Upper lobe of left lung (tissue), 6 donors: ENCODE data around the gene CYP26B1. TPM values are rescaled to one million over a fixed set of nuclear protein-coding genes. Genes with fewer than 3 reads are reported as not detected.
A peak's percentile ranks its signal among the peaks of the same experiment; 100 is the strongest.

Experiments used
- ATAC-seq, 2 donors: fragments of 200-7000 bp; cut with Tn5 transposase; one replicate each; pipeline ENCODE4 v1.9.1; 2022; ENCODE audit warnings: mild to moderate bottlenecking in 2 of 2, moderate library complexity in 2 of 2; ENCODE audit not compliant: low FRiP score in 2 of 2
- DNase-seq, 2 donors: peaks; one replicate each; pipeline ENCODE4 v3.0.0-alpha.2; 2019 to 2020
- H3K27ac ChIP-seq, 4 donors: fragments of 200-600 bp; sonication (generic); one replicate each; pipeline ENCODE4 v1.5.1; 2016 to 2019
- H3K27me3 ChIP-seq, 4 donors: fragments of 200-600 bp; sonication (generic); one replicate each; pipeline ENCODE4 v1.5.1; 2017 to 2019
- H3K36me3 ChIP-seq, 4 donors: fragments of 200-600 bp; sonication (generic); one replicate each; pipeline ENCODE4 v1.5.1; 2016 to 2019
- H3K4me1 ChIP-seq, 4 donors: fragments of 200-600 bp; sonication (generic); one replicate each; pipeline ENCODE4 v1.5.1; 2018 to 2019
- H3K4me3 ChIP-seq, 4 donors: fragments of 200-600 bp; sonication (generic); one replicate each; pipeline ENCODE4 v1.5.1; 2017 to 2019; ENCODE audit warnings: mild to moderate bottlenecking in 2 of 4, moderate library complexity in 1 of 4
- H3K9me3 ChIP-seq, 4 donors: fragments of 200-600 bp; sonication (generic); one replicate each; pipeline ENCODE4 v1.5.1; 2018 to 2019
- EP300 ChIP-seq, 4 donors: sonication (generic); formaldehyde crosslinking; IDR thresholded peaks; one replicate each; pipeline ENCODE4 v1.5.1; 2017; ENCODE audit warnings: antibody characterized with exemption in 4 of 4, control low read depth in 2 of 4
- POLR2A ChIP-seq, 4 donors: fragments of 450-650 bp; IDR thresholded peaks; one replicate each; pipeline ENCODE4 v1.5.1; 2016 to 2017; ENCODE audit warnings: antibody characterized with exemption in 4 of 4, mild to moderate bottlenecking in 2 of 4
- POLR2AphosphoS5 ChIP-seq, 2 donors: sonication (generic); formaldehyde crosslinking; IDR thresholded peaks; one replicate each; pipeline ENCODE4 v1.5.1; 2017; ENCODE audit warnings: antibody characterized with exemption in 2 of 2
- WGBS, 2 donors: methylation state at CpG; one replicate each; pipeline ENCODE4 v1.1.5; 2017 to 2018; 5-methylcytosine and 5-hydroxymethylcytosine counted together
- total RNA-seq, 6 donors: library from RNA; depleted of rRNA in 4 of 6; stranded (reverse); fragments of >200 nt in 4 of 6; gene quantifications; one replicate each; pipeline versions ENCODE4 v1.1.0 to v1.2.1, GENCODE V29; 2016 to 2021
- TF ChIP-seq, protein P1 (sequence below), 6 experiments: fragments of 450-650 bp in 4 of 6; fragments of 200-600 bp in 2 of 6; sonication (generic) in 2 of 6; IDR thresholded peaks; one replicate each; pipeline ENCODE4 v1.5.1; 2016 to 2019; ENCODE audit warnings: antibody characterized with exemption in 6 of 6
- donor health status: DM: no; HTN: no; CAD: no; lungs with moderate emphysema.
- donor health status: DM: no; HTN: yes; CAD: no; lungs with severe emphysema.

The CYP26B1 gene
- total RNA-seq, 6 donors from 2014 or later: 0.89 to 4.8 (median 4.5) TPM; not detected in 1

DNA sequence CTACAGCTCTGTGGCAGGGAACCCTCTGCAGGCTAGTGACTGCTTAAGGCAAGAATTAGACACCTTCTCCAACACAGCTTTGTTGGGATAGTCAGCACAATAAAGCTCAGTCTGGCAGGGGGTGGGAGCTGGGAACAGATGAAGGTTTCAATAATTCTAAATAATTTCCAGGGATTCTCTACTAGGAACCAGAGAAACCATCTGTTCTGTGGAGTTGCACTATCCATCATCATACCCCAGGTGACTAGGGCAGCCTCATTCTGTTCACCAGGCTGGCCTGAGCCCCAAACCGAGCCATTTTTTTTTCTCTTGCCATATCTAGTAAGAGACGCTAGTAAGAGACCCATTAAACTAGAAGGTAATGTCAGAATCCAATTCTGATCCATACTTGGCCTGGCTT lies 35.8 kb upstream of the CYP26B1 start:
- Histone ChIP-seq H3K27me3 (no peaks in the 10 kb centered on the region), H3K4me1 (no peaks in the 10 kb centered on the region), H3K9me3 (no peaks in the 10 kb centered on the region), H3K4me3 (no peak overlapping the region), H3K36me3 (peaks cover 0 to 13% (median 6%) of the 10 kb centered on the region in 4 donors), H3K27ac (no peak overlapping the region)
- ATAC-seq (no peak), DNase-seq (no peak)
- WGBS, 2 donors: 88 to 93% methylated on average over 2 of the region's 2 CpGs
- TF ChIP-seq, protein P1, sequence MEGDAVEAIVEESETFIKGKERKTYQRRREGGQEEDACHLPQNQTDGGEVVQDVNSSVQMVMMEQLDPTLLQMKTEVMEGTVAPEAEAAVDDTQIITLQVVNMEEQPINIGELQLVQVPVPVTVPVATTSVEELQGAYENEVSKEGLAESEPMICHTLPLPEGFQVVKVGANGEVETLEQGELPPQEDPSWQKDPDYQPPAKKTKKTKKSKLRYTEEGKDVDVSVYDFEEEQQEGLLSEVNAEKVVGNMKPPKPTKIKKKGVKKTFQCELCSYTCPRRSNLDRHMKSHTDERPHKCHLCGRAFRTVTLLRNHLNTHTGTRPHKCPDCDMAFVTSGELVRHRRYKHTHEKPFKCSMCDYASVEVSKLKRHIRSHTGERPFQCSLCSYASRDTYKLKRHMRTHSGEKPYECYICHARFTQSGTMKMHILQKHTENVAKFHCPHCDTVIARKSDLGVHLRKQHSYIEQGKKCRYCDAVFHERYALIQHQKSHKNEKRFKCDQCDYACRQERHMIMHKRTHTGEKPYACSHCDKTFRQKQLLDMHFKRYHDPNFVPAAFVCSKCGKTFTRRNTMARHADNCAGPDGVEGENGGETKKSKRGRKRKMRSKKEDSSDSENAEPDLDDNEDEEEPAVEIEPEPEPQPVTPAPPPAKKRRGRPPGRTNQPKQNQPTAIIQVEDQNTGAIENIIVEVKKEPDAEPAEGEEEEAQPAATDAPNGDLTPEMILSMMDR (IDR thresholded peaks at IDR 0.05): no peak

DNA sequence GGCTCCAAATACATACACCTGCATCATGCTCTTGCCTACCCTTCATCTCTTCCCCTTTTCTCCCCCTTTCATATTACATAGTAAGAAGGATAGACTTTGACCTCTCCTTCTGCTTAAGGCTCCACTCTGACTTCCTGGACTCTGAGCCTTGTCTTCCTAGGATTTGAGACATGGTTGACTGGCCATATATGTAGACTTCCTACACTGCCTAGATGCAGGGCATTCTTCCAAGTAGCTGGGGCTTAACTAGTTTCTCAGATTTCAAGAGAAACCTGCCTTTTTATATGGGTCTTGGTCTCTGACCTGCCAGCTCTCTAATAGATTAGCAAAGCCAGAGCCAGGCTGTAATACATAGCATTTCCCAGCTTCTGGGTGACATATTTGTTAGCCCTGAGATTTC lies 35.4 kb upstream of the CYP26B1 start:
- Histone ChIP-seq H3K9me3 (no peaks in the 10 kb centered on the region), H3K4me1 (no peaks in the 10 kb centered on the region), H3K27ac (no peak overlapping the region), H3K27me3 (no peaks in the 10 kb centered on the region), H3K36me3 (peaks cover 0 to 17% (median 8%) of the 10 kb centered on the region in 4 donors), H3K4me3 (no peak overlapping the region)
- DNase-seq (no peak), ATAC-seq (no peak)
- TF ChIP-seq EP300 (IDR thresholded peaks at IDR 0.05) (no peak), POLR2AphosphoS5 (IDR thresholded peaks at IDR 0.05) (no peak), POLR2A (IDR thresholded peaks at IDR 0.05) (no peak)
- TF ChIP-seq, protein P1 (IDR thresholded peaks at IDR 0.05): no peak

DNA sequence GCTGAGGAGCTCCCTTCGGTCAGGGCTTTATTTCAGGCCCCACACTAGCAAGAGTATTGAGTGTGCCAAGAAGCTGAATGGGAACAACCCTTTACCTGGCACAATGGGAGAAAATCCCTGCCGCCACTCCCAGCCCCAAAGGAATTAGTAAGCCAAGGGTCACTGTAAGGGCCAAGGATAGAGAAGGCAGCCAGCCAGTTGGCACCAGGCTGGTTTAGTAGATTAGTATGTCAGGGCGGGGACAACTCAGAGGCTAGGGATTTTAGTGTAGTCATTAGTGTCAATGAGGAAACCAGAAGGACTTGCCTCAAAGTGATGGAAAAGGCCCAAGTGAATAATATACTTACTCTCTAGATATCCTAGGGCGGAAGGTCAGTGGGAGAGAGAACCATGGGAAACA lies 34.9 kb upstream of the CYP26B1 start:
- Histone ChIP-seq H3K4me1 (no peaks in the 10 kb centered on the region), H3K27me3 (no peaks in the 10 kb centered on the region), H3K36me3 (peaks cover 0 to 22% (median 9%) of the 10 kb centered on the region in 4 donors), H3K4me3 (no peak overlapping the region), H3K27ac (no peak overlapping the region), H3K9me3 (no peaks in the 10 kb centered on the region)
- ATAC-seq (peak in 1 of 2 donors; percentile 26), DNase-seq (no peak)
- WGBS, 2 donors: 87 to 90% methylated on average over 4 of the region's 4 CpGs
- TF ChIP-seq, protein P1 (IDR thresholded peaks at IDR 0.05): no peak
- no peak for TF ChIP-seq POLR2A (IDR thresholded peaks at IDR 0.05)
- TF ChIP-seq POLR2AphosphoS5 (IDR thresholded peaks at IDR 0.05): no peak
- TF ChIP-seq EP300 (IDR thresholded peaks at IDR 0.05): no peak

DNA sequence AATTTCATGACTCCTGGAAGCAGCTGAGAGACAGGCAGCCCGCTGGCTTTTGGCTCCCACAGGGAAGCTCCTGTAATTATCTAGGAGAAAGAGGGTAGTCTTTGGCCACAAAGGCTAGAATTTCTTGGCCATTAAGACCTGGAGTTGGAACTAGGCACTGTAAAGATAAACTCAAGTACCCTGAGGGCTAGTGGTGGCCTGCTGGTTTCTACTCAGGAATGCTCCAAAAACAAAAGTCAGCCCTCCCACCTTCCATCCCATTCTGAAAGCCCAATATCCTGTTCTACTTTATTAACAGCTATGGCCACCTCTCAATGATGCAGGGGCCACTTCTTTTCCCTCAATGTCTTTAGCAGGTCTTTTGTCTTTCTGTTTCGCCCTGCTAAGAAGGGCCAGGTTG lies 34.0 kb upstream of the CYP26B1 start:
- no peak for DNase-seq
- H3K27ac ChIP-seq: no peak overlapping the region
- H3K9me3 ChIP-seq: no peaks in the 10 kb centered on the region
- WGBS, 2 donors: 93 to 100% methylated on average over 2 of the region's 2 CpGs
- peaks cover 0 to 28% (median 9%) of the 10 kb centered on the region in 4 donors for H3K36me3 ChIP-seq
- H3K4me3 ChIP-seq: no peak overlapping the region
- TF ChIP-seq POLR2A (IDR thresholded peaks at IDR 0.05): no peak
- TF ChIP-seq POLR2AphosphoS5 (IDR thresholded peaks at IDR 0.05): no peak
- TF ChIP-seq, protein P1 (IDR thresholded peaks at IDR 0.05): no peak
- no peak for TF ChIP-seq EP300 (IDR thresholded peaks at IDR 0.05)
- no peaks in the 10 kb centered on the region for H3K27me3 ChIP-seq
- no peak for ATAC-seq
- H3K4me1 ChIP-seq: no peaks in the 10 kb centered on the region

DNA sequence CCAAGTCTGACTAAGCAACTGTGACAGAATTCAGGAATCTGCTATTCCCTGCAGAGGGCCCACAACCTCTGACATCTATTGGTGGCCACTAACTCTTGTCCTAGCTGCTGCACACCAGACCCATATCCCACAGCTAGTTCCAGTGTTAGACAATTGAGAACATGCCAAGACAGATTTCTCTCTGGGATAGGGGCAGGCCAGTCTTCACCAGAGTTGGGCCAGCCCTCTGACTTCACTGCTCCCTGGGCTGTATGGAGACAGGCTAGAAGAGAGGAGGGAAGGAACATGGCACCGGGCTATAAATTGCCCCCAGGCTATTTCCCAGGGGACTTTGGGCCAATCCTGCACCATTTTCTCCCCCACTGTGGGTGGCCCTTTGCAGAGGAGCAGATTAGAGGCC lies 32.7 kb upstream of the CYP26B1 start:
- 91 to 100% methylated on average over 1 of the region's 1 CpG for WGBS, 2 donors
- DNase-seq (no peak), ATAC-seq (no peak)
- TF ChIP-seq POLR2A (IDR thresholded peaks at IDR 0.05) (no peak), EP300 (IDR thresholded peaks at IDR 0.05) (no peak), POLR2AphosphoS5 (IDR thresholded peaks at IDR 0.05) (no peak)
- TF ChIP-seq, protein P1 (IDR thresholded peaks at IDR 0.05): no peak
- H3K4me1 ChIP-seq: no peaks in the 10 kb centered on the region
- no peak overlapping the region for H3K4me3 ChIP-seq
- no peaks in the 10 kb centered on the region for H3K27me3 ChIP-seq
- H3K9me3 ChIP-seq: no peaks in the 10 kb centered on the region
- H3K36me3 ChIP-seq: peaks cover 0 to 28% (median 9%) of the 10 kb centered on the region in 4 donors
- no peak overlapping the region for H3K27ac ChIP-seq
